ENCODE measurements around the gene CD248.
"Not testable (repeated sequence)": the region's sequence is repeated elsewhere in the genome, so short reads cannot be mapped to it uniquely, and the experiment has no call there.

Gene CD248

DNA sequence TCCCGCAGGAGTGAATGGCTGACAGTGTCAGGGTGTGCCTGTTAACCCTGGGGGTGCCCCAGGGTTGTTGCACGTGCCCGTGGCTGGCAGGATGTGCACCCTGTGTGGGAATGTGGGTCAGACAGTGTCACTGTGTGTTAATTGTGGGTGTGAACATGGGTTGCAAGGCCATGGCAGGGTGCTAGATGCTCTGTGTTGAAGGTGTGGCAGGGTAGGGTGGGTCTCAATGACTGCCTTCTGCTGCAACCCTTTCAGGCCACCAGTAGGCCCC is 11.1 kb upstream of the CD248 start:
- FAIRE-seq, result no peak

GRCh38 chr11:66327171-66328030 is 10.6 kb upstream of the CD248 start:
- no peak for FAIRE-seq

DNA sequence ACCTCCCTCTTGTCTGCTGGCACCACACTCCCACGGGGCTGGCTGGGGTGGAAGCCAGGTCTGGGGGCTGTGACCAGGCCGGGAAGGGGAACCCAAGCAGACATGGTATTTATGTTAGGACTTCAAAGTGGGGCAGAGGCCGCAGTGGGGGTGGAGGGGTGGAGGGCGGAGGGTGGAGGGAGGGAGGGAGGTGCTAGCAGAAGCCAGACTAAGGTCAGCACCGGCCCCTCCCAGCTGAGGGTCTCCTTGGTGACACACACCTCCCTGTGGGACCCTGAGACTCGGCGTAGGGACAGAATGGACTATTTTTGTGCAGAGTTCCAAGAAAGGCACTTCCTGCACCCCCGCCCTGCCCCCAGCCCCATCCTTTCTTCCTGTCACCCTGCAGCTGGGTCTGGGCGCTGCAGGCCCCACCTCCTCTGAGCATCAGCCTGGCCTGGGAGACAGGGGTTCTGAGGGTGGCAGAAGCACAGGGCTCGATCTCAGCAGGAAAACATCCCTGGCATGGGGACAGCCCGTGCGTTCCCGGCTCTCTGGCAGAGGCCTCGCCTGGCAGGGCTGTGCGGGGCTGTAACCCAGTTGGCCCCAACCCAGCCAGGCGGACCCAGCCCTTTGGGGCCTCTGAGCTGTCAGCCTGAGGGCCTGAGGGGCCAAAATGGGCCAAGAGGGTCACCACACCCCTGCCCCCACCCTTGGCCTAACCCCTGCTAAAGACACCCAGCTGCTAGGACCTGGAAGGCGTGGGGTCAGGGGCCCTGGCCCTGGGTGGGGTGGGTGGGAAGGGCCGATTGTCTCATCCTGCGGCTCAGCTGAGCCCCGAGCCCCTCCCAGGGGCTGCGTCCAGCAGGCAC is 9.6 kb upstream of the CD248 start:
- FAIRE-seq, result no peak

DNA sequence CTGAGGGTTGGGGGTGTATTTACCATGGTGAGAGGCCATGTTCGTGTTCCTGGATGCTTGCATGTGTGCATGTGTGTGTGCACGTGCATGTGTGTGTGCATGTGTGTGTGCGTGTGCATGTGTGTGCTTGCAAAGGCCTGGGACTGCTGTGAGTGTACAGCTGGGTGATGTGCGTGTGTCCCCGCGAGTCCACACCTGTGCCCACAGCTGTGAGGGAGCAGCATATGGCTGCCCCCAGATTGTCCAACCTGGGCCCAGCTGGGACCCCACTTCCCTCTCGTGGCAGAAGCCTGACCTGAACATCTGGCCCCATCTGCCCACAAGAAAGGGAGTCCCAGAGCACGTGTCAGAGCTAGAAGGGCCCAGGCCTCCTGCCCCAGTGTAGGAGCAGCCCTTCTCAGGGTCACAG is 8.4 kb upstream of the CD248 start:
- FAIRE-seq, result no peak

GRCh38 chr11:66324664-66325063 is 7.8 kb upstream of the CD248 start:
- FAIRE-seq, result no peak

DNA sequence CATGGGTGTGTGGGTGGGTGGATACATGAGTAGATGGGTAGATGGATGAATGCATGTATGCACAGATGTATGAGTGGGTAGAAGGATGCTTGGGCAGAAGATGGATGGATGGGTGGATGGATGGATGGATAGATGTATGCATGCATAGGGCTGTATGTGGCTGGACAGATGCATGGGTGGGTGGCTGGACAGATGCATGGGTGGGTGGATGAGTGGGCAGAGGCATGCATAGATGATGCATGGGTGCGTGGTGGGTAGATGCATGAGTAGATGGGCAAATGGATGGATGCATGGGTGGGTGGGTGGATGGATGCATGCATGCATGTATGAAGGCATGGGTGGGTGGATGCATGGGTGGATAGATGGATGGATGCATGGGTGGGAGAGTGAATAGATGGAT is 6.8 kb upstream of the CD248 start:
- FAIRE-seq, result no peak

GRCh38 chr11:66322732-66323427 is 6.0 kb upstream of the CD248 start:
- no peak for FAIRE-seq

DNA sequence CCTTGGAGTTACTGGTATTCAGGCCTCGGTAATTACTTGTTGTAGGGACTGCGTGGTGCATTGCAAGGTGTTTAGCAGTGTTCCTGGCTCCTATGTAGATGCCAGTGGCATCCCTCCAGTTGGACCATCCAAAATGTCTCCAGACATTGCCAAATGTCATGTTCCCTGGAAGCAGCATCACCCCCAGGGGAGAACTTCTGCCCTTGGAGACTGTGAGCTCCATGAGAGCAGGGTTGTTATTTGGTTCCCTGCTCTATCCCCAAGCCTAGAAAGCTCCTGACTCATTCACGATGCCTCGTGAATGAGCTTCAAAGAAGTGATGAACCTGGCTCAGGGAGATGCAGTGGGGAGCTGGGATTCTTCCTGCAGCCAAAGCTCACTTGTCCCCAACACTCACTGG is 4.8 kb upstream of the CD248 start:
- FAIRE-seq, result no peak

- FAIRE-seq, result not testable (repeated sequence)
These were observed 3.9 kb upstream of the CD248 start for GRCh38 chr11:66320748-66321147.

DNA sequence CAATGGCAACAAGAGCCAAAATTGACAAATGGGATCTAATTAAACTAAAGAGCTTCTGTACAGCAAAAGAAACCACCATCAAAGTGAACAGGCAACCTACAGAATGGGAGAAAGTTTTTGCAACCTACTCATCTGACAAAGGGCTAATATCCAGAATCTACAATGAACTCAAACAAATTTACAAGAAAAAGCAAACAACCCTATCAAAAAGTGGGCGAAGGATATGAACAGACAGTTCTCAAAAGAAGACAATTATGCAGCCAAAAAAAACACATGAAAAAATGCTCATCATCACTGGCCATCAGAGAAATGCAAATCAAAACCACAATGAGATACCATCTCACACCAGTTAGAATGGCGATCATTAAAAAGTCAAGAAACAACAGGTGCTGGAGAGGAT is 3.4 kb upstream of the CD248 start:
- FAIRE-seq, result not testable (repeated sequence)

- FAIRE-seq, result no peak
These were observed 1.7 kb upstream of the CD248 start for GRCh38 chr11:66318600-66318970.

DNA sequence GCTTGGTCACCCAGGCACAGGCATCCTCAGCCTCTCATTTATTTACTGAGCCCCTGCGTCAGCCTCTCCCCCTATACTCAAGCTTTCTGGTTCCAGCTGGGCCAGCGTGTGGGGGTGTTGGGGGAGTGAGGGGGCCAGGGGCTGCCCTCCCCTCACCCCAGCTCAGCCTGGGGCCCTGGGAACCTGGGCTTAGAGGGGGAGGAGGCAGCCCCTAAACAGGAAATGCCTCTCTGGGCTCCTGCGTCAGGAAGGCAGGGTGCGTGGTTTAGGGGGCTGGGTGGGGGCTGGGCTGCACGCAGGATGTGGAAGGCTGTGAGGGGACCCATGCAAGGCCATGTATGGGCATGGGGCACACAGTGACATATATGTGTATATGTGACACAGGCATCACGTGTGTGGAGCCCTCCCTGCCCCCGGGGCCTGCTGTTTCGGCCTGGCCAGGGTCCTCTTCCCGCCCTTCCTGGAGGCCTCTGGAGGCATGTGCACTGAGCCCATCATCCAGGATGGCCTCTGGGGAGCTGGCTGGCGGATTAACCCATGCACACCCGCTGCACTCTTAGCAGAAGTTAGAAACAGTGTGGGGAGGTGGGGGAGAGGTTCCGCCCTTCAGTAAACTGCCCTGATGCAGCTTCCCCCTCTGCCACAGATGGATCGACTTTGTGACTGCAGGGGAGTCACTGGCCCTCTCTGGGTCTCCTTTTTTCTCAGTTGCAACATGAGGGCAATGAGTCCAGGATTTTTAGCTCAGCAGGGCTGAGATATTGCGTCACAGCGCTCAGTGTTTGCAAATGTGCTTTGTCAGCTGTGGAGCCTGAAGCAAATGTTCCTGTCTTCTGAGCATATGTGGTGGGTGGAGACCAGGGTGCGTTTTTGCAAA is 1.1 kb upstream of the CD248 start:
- FAIRE-seq, result no peak

DNA sequence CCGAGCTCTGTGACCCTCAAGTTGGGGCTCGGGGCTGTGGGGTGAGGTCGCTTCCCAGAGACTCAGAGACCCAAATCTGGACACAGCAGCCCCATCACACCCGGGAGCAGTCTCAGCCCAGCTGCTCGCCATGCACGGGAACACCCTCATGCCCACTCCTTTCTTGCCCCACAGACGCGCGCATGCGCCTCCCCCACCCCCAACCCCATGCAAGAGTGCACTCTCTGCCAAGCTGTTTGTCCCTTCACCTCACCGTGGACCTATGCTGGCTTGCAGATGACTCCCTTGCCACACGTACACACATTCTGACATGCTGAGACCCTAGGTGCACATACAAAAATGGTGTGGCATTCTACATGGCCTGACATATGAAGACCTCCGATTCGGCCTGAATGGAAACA is 478 bp upstream of the CD248 start:
- FAIRE-seq, result no peak

DNA sequence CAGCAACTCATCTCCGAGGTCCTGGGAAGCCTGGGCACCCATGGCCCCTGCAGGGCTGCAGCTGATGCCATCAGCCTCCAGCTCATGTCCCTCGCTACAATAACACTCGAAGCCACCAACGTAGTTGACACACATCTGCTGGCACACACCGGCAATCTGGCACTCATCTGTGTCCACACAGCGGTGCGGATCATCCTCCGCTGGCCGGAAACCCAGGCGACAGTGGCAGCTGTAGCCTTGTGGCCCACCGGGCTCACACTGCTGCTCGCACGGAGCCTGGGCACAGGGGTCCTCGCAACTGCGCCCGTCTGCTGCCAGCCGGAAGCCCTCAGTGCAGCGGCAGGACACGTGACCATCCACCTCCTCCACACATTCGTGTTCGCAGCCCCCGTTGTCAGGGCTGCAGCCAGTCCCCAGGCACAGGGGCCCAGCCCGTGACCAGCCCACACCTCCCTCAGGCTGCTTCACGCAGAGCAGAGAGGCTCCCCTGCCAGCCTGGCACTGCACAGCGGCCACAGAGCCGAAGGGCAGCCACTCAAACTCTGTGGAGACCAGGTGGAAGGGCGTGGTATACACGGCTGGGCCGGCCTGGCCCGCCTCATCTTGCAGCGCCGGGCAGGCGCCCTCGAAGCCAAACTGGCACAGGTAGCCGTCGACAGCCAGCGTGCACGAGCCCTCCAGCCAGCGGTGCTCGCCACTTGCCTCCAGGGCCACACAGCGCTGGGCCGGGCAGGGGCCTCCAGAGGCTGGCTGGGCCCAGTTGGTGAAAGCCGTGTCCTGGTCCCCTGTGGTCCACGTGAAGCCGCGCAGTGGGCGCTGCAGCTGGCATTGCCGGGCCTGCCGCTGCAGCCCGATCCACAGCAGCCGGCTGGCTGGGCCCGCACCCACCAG is 678 bp downstream of the CD248 start:
- FAIRE-seq, result no peak

DNA sequence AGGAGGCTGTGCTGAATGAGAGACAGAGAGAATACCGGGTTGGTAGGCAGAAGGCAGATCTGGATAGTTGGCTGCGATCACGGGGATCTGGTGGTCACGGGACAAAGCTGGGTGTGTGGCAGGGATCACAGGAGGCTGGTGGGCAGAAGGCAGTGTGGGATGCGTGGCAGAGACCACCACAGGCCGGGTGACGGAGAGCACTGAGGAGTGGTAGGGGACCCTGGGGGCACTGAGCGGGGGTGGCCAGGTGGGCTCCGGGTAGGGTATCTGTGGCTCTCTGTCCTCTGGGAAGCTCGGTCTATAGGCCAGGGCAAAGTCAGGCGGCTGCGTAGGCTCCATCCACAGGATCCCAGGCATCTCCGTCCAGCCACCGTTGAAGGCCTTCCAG is 1.4 kb downstream of the CD248 start:
- FAIRE-seq, result no peak

DNA sequence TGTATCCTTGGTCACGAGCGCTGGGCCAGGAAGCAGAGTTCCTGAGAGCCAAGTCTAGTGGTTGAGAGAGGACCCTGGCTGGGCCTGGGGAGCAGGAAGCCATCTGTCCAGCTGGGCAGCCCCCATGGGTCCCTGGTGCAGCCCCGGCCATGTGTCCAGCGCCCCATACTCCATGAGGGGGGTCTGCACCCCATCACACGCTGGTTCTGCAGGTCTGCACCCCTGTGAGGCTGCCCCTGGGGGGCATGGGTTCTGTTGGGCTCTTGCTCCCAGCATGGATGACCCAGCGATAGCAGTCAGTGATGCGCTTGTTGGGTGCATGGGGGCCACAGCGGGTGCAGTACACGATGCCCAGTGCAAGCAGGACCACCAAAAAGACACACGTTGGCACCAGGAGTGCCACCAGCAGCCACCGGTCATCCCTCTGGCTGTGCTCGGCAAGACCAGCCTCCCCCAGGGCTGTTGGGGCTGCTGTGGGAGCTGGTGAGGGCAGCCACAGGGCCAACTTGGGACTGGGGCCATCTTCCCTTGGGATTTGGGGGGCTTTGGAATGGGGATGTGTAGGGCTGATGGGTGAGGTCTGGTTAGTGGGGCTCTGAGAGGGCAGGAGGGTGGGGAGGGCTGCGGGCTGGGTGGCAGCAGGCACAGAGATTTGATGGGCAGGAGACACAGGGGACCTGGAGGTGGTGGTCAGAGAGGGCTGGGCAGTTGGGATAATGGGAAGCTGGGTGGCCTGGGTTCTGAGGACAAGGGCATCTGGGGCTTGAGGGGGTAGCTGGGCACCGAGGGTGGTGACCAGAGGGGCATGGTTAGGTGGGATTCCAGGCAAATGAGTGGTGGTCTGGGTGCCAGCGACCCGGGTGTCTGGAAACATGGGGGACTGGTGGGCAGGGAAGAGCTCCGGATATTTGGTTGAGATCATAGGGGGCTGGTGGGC is 2.0 kb downstream of the CD248 start:
- no peak for FAIRE-seq

- FAIRE-seq, result no peak
These were observed 2.7 kb downstream of the CD248 start for GRCh38 chr11:66314186-66314501.

DNA sequence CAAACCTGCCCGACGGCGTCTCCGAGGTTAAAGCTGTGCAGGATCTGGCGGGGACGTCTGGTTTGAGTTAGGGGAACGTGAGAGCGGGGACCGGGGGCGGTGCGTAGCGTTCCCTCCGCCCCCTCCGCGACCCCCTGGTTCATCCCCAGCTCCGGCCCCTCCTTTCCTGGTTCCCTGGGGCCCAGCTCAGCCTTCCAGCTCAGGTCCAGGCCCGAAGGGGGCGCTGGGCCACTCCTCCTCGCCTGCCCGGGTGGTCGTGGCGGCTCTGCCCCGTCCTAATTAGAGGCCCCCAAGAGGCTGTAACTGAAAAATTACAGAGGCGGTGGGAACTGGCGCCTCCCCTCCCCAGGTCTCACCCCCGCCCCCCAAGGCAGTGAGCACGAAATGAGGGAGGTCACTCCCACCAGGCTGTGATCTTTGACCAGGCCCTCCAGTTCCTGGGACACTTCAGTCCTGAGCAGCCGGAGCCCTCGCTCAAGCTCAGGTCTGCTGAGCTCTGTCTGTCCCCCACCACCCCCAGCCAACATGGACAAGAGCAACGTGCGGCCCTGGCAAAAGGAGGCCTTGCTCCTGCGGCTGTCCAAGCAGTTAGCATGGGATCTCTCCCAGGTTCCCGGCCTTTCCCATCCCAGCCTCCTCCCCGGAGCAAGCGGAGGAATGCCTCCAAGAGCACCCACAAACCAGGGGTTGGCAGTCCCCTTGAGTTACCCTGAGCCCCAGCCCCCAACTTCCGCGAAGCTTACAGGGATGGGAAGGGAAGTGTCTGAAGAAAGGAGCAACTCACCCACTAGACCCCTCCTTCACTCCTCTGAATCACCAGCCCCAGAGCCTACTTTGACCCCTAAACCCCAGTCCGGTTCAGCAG is 3.3 kb downstream of the CD248 start:
- FAIRE-seq, result no peak

DNA sequence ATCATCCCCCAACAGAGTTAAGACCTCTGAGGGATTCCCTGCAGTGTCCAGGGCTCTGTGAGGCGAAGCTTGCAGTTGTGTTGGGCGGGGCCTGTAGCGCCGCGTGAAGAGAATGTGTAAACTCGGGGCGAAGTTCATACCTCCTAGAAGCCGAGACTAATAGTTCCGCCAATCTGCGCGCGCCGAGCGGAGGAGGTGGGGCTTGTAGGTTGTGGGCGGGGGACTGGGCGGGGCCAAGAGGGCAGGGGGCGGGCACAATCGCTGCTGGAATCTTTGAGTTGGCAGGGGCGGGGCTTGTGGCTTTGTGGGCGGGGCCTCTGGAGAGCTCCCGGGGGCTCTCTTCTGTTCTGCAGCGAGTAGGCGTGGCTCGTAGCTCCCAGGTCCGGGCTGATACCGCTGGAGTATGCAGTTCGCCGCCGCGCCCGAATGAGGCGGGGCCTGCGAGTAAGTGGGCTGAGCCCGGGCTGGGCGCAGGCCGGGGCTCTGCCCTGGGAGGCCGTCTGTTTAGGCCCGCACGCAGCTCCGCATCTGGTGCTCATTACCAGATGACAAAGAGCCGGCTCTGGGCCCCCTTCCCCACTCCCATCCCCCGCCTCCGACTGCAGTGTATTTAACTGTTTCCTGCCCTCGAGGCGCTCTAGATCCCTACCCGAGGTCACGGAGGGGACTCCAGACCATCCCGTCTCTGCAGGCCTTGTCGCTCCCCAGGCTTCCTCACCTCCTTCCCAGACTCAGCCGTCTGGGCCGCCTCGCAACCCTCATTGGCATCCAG is 4.1 kb downstream of the CD248 start:
- FAIRE-seq, result peak; percentile 82
